Tibial nerve (tissue), 4 donors: ENCODE measurements around the gene MAPRE2. TPM values are rescaled to one million over a fixed set of nuclear protein-coding genes. Genes with fewer than 3 reads are reported as not detected.

Source experiments
- DNase-seq, 2 donors: peaks; one replicate each; pipeline ENCODE4 v3.0.0-alpha.2; 2019; ENCODE audit warnings: low spot score in 2 of 2
- H3K27ac ChIP-seq, 4 donors: fragments of 200-600 bp; sonication (generic) in 3 of 4; one replicate each; pipeline ENCODE4 v1.5.1; 2017 to 2019; ENCODE audit warnings: mild to moderate bottlenecking in 1 of 4
- H3K27me3 ChIP-seq, 2 donors: fragments of 200-600 bp; sonication (generic) in 1 of 2; one replicate each; pipeline versions ENCODE4 v1.5.1 to v1.6.0; 2017 to 2019
- H3K36me3 ChIP-seq, 3 donors: fragments of 200-600 bp; sonication (generic); one replicate each; pipeline ENCODE4 v1.5.1; 2018 to 2019
- H3K4me1 ChIP-seq, 4 donors: fragments of 200-600 bp; sonication (generic) in 3 of 4; one replicate each; pipeline ENCODE4 v1.5.1; 2017 to 2019
- H3K4me3 ChIP-seq, 4 donors: fragments of 200-600 bp; sonication (generic) in 3 of 4; one replicate each; pipeline ENCODE4 v1.5.1; 2017 to 2019; ENCODE audit warnings: mild to moderate bottlenecking in 1 of 4, moderate library complexity in 1 of 4
- H3K9me3 ChIP-seq, 4 donors: fragments of 200-600 bp; sonication (generic) in 3 of 4; one replicate each; pipeline ENCODE4 v1.5.1; 2017 to 2019
- CTCF ChIP-seq, 5 experiments: fragments of 200-600 bp in 3 of 5; fragments of 450-650 bp in 2 of 5; sonication (generic) in 3 of 5; IDR thresholded peaks; one replicate each; pipeline ENCODE4 v1.5.1; 2016 to 2019; ENCODE audit warnings: antibody characterized with exemption in 5 of 5, mild to moderate bottlenecking in 3 of 5, moderate library complexity in 2 of 5
- EP300 ChIP-seq, 2 donors: sonication (generic); formaldehyde crosslinking; IDR thresholded peaks; one replicate each; pipeline ENCODE4 v1.6.1; 2017; ENCODE audit warnings: antibody characterized with exemption in 2 of 2, mild to moderate bottlenecking in 1 of 2
- POLR2A ChIP-seq, 2 donors: fragments of 450-650 bp; IDR thresholded peaks; one replicate each; pipeline ENCODE4 v1.6.1; 2017; ENCODE audit warnings: antibody characterized with exemption in 2 of 2, mild to moderate bottlenecking in 2 of 2, moderate library complexity in 2 of 2
- WGBS, 2 donors: methylation state at CpG; one replicate each; pipeline ENCODE4 v1.1.5; 2018; 5-methylcytosine and 5-hydroxymethylcytosine counted together
- total RNA-seq, 4 donors: library from RNA; depleted of rRNA; stranded (reverse); fragments of >200 nt; gene quantifications; one replicate each; pipeline ENCODE4 v1.1.0, GENCODE V29; 2016

The MAPRE2 gene
- total RNA-seq, 4 donors from 2014 or later: 18.9 to 33.3 (median 29.4) TPM

GRCh38 chr18:35010993-35011392 lies 30.2 kb upstream of the MAPRE2 start:
- Histone ChIP-seq H3K27ac (no peak overlapping the region), H3K4me1 (peaks cover 0 to 3% (median 0%) of the 10 kb centered on the region in 4 donors), H3K36me3 (no peaks in the 10 kb centered on the region), H3K4me3 (no peak overlapping the region), H3K27me3 (no peaks in the 10 kb centered on the region), H3K9me3 (no peaks in the 10 kb centered on the region)
- TF ChIP-seq POLR2A (IDR thresholded peaks at IDR 0.05) (no peak), EP300 (IDR thresholded peaks at IDR 0.05) (no peak), CTCF (IDR thresholded peaks at IDR 0.05) (no peak)
- DNase-seq: no peak
- WGBS, 2 donors: 69 to 73% methylated on average over 5 of the region's 5 CpGs

- TF ChIP-seq CTCF (IDR thresholded peaks at IDR 0.05): no peak
- TF ChIP-seq POLR2A (IDR thresholded peaks at IDR 0.05): no peak
- TF ChIP-seq EP300 (IDR thresholded peaks at IDR 0.05): no peak
- Histone ChIP-seq H3K27me3 (no peaks in the 10 kb centered on the region), H3K9me3 (no peaks in the 10 kb centered on the region), H3K4me3 (no peak overlapping the region), H3K27ac (no peak overlapping the region), H3K36me3 (no peaks in the 10 kb centered on the region), H3K4me1 (peaks cover 0 to 7% (median 3%) of the 10 kb centered on the region in 4 donors)
- 51 to 76% methylated on average over 2 of the region's 2 CpGs for WGBS, 2 donors
- DNase-seq: no peak
These were observed 21.3 kb upstream of the MAPRE2 start for GRCh38 chr18:35019933-35020332.

- Histone ChIP-seq H3K36me3 (no peaks in the 10 kb centered on the region), H3K4me1 (peaks cover 0 to 19% (median 8%) of the 10 kb centered on the region in 4 donors), H3K27me3 (no peaks in the 10 kb centered on the region), H3K27ac (no peak overlapping the region), H3K4me3 (no peak overlapping the region), H3K9me3 (no peaks in the 10 kb centered on the region)
- DNase-seq: no peak
- TF ChIP-seq EP300 (IDR thresholded peaks at IDR 0.05) (no peak), POLR2A (IDR thresholded peaks at IDR 0.05) (no peak), CTCF (IDR thresholded peaks at IDR 0.05) (no peak)
- 79 to 93% methylated on average over 1 of the region's 1 CpG for WGBS, 2 donors
These were observed 18.7 kb upstream of the MAPRE2 start for GRCh38 chr18:35022426-35023001.

- peak overlapping the region in 1 of 4 donors; percentile 58 for H3K27ac ChIP-seq
- 60 to 66% methylated on average over 3 of the region's 3 CpGs for WGBS, 2 donors
- TF ChIP-seq EP300 (IDR thresholded peaks at IDR 0.05) (no peak), CTCF (IDR thresholded peaks at IDR 0.05) (no peak), POLR2A (IDR thresholded peaks at IDR 0.05) (no peak)
These were observed 17.0 kb upstream of the MAPRE2 start for GRCh38 chr18:35024196-35024595.

GRCh38 chr18:35024965-35025364 lies 16.2 kb upstream of the MAPRE2 start:
- TF ChIP-seq POLR2A (IDR thresholded peaks at IDR 0.05): no peak
- peak in 1 of 2 donors; percentile 72 for TF ChIP-seq EP300 (IDR thresholded peaks at IDR 0.05)
- Histone ChIP-seq H3K27ac (peak overlapping the region in 2 of 4 donors; percentile 38 to 58), H3K4me1 (peaks cover 0 to 36% (median 20%) of the 10 kb centered on the region in 4 donors), H3K27me3 (no peaks in the 10 kb centered on the region), H3K36me3 (no peaks in the 10 kb centered on the region), H3K9me3 (no peaks in the 10 kb centered on the region), H3K4me3 (no peak overlapping the region)
- 5 to 19% methylated on average over 1 of the region's 1 CpG for WGBS, 2 donors
- peak; percentile 55 to 86 for DNase-seq

More at GRCh38 chr18:35024196-35024595, 17.0 kb upstream of the MAPRE2 start:
- H3K4me3 ChIP-seq: no peak overlapping the region
- H3K9me3 ChIP-seq: no peaks in the 10 kb centered on the region
- no peaks in the 10 kb centered on the region for H3K36me3 ChIP-seq
- no peaks in the 10 kb centered on the region for H3K27me3 ChIP-seq
- H3K4me1 ChIP-seq: peaks cover 0 to 28% (median 17%) of the 10 kb centered on the region in 4 donors
- DNase-seq: no peak
